Lung (tissue), 12 donors: ENCODE measurements around the gene TMEFF2. TPM values are rescaled to one million over a fixed set of nuclear protein-coding genes. Genes with fewer than 3 reads are reported as not detected.
"Not testable (repeated sequence)": the region's sequence is repeated elsewhere in the genome, so short reads cannot be mapped to it uniquely, and the experiment has no call there.

Source experiments
- ATAC-seq: fragments of 200-7000 bp; cut with Tn5 transposase; one replicate; pipeline ENCODE4 v1.9.1; 2020; ENCODE audit warnings: moderate number of reproducible peaks; ENCODE audit not compliant: insufficient read depth, low FRiP score
- DNase-seq, 3 donors: peaks; one replicate each; pipeline ENCODE4 v3.0.0-alpha.2; 2013 to 2017
- H3K27ac ChIP-seq, 2 donors: one replicate each; pipeline ENCODE4 v1.5.1; 2013; ENCODE audit warnings: mild to moderate bottlenecking in 2 of 2, moderate library complexity in 2 of 2, control low read depth in 1 of 2, inconsistent platforms in 1 of 2, low read depth in 1 of 2, low read length in 1 of 2
- H3K27me3 ChIP-seq, 3 donors: one replicate each; pipeline ENCODE4 v1.5.1; 2013; ENCODE audit warnings: low read length in 2 of 3; ENCODE audit not compliant: control insufficient read depth in 3 of 3, insufficient read depth in 3 of 3
- H3K36me3 ChIP-seq, 4 donors: one replicate each; pipeline ENCODE4 v1.5.1; 2013; ENCODE audit warnings: low read length in 4 of 4, mild to moderate bottlenecking in 1 of 4, moderate library complexity in 1 of 4; ENCODE audit not compliant: control insufficient read depth in 4 of 4, insufficient read depth in 4 of 4
- H3K4me1 ChIP-seq, 5 donors: one replicate each; pipeline ENCODE4 v1.5.1; 2013; ENCODE audit warnings: low read length in 5 of 5, mild to moderate bottlenecking in 2 of 5, moderate library complexity in 1 of 5; ENCODE audit not compliant: control insufficient read depth in 5 of 5, insufficient read depth in 5 of 5
- H3K4me3 ChIP-seq: one replicate; pipeline ENCODE4 v1.5.1; 2013; ENCODE audit warnings: mild to moderate bottlenecking, control low read depth, moderate library complexity
- H3K9ac ChIP-seq, 2 donors: one replicate each; pipeline ENCODE4 v1.5.1; 2013; ENCODE audit warnings: low read length in 2 of 2, control low read depth in 1 of 2; ENCODE audit not compliant: insufficient read depth in 1 of 2
- H3K9me3 ChIP-seq, 4 donors: one replicate each; pipeline ENCODE4 v1.5.1; 2013; ENCODE audit warnings: low read length in 3 of 4, mild to moderate bottlenecking in 1 of 4, moderate library complexity in 1 of 4; ENCODE audit not compliant: control insufficient read depth in 4 of 4, insufficient read depth in 3 of 4
- CTCF ChIP-seq: IDR thresholded peaks from 2 replicates; pipeline ENCODE4 v1.5.1; 2012; ENCODE audit warnings: mild to moderate bottlenecking; ENCODE audit errors: control extremely low read depth, extremely low read depth
- WGBS, 2 donors: extraction: QIAGEN DNeasy Blood & Tissue Kit; methylation state at CpG; one replicate each; pipeline ENCODE4 v1.1.7; 2013; 5-methylcytosine and 5-hydroxymethylcytosine counted together
- polyA plus RNA-seq, 2 donors: library from polyadenylated mRNA; stranded (reverse); fragments of 200-250 nt; gene quantifications; one replicate each; pipeline ENCODE4 v1.2.1, GENCODE V29; 2013
- total RNA-seq, 2 donors: library from RNA; depleted of rRNA in 1 of 2; stranded (reverse); fragments of >200 nt in 1 of 2; gene quantifications; one replicate each; pipeline ENCODE4 v1.2.1, GENCODE V29; 2014 to 2021
- donor health status: control.
- donor health status: control.
- donor health status: Bipolar disorder and iron deficiency.
- donor health status: healthy.
- donor health status: DM: yes; HTN: yes; CAD: no.

Gene TMEFF2
- total and polyA plus RNA-seq, 4 donors, result 0.43 TPM; not detected in 3

GRCh38 chr2:192117705-192118104, 77.0 kb downstream of the TMEFF2 start:
- no peak for DNase-seq
- H3K9ac ChIP-seq, result no peak overlapping the region
- no peaks in the 10 kb centered on the region for H3K4me1 ChIP-seq
- H3K27me3 ChIP-seq, result no peaks in the 10 kb centered on the region
- no peak for TF ChIP-seq CTCF
- H3K36me3 ChIP-seq, result no peaks in the 10 kb centered on the region
- no peak for ATAC-seq
- no peak overlapping the region for H3K4me3 ChIP-seq
- H3K27ac ChIP-seq, result no peak overlapping the region
- WGBS, 2 donors, result 44% methylated on average over 2 of the region's 2 CpGs
- no peaks in the 10 kb centered on the region for H3K9me3 ChIP-seq

DNA sequence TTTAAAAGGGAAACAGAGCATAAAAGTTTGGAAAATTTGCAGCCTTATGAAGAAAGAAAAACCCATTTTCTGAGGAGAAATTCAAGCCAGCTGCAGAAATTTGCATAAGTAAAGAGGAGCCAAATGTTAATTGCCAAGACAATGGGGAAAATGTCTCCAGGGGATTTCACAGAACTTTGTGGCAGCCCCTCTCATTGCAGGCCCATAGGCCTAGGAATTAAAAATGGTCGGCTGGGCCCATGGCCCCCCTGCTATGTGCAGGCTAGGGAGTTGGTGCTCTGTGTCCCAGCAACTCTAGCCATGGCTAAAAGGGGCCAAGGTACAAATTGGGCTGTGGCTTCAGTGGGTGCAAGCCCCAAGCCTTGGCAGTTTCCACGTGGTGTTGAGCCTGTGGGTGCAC, 83.2 kb downstream of the TMEFF2 start:
- not testable (repeated sequence) for H3K36me3 ChIP-seq, DNase-seq, H3K4me1 ChIP-seq, H3K4me3 ChIP-seq, H3K9ac ChIP-seq, ATAC-seq, H3K9me3 ChIP-seq, H3K27ac ChIP-seq, H3K27me3 ChIP-seq
- WGBS, 2 donors, result 80 to 84% methylated on average over 2 of the region's 2 CpGs

- no peaks in the 10 kb centered on the region for H3K36me3 ChIP-seq
- H3K27ac ChIP-seq, result no peak overlapping the region
- no peak for DNase-seq
- H3K27me3 ChIP-seq, result no peaks in the 10 kb centered on the region
- no peak for TF ChIP-seq CTCF
- no peak overlapping the region for H3K4me3 ChIP-seq
- ATAC-seq, result no peak
- H3K9ac ChIP-seq, result no peak overlapping the region
- H3K9me3 ChIP-seq, result no peaks in the 10 kb centered on the region
- H3K4me1 ChIP-seq, result peaks cover 0 to 2% (median 0%) of the 10 kb centered on the region in 5 donors
These were observed 95.0 kb downstream of the TMEFF2 start for GRCh38 chr2:192099742-192100141.

- 93 to 95% methylated on average over 2 of the region's 2 CpGs for WGBS, 2 donors
- no peak for TF ChIP-seq CTCF
- H3K27me3 ChIP-seq, result no peaks in the 10 kb centered on the region
These were observed 95.8 kb downstream of the TMEFF2 start for GRCh38 chr2:192098814-192099491.

More at GRCh38 chr2:192098814-192099491, 95.8 kb downstream of the TMEFF2 start:
- ATAC-seq (no peak), DNase-seq (no peak)
- H3K36me3 ChIP-seq, result no peaks in the 10 kb centered on the region
- peaks cover 0 to 2% (median 0%) of the 10 kb centered on the region in 5 donors for H3K4me1 ChIP-seq
- H3K27ac ChIP-seq, result no peak overlapping the region
- H3K9ac ChIP-seq, result no peak overlapping the region
- no peak overlapping the region for H3K4me3 ChIP-seq
- H3K9me3 ChIP-seq, result no peaks in the 10 kb centered on the region
